ENCODE measurements around the gene TFAP2D.

DNA sequence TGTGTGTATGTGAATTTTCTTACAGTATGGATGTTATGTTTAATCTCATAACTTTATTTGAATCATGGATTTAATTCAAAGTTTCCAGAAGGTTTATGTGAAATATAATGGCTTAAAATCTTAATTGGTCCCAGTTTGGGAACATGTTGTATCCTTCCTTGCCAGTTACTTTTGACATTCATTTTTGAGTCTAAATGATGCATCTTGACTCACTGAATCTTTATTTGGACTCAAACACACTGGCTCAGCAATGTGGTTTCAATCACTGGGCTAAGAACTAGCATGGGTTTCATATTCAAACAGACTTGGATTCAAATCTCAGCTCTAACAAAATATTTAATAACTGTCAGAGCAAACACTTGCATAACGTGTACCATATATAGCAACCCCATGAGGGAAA lies 79.4 kb downstream of the TFAP2D start:
- no peak for TF ChIP-seq EZH2phosphoT487 (IDR thresholded peaks at IDR 0.05; ENCODE audit: borderline replicate concordance, low read depth, low read length)
- no peak for TF ChIP-seq CTCF (conservative IDR thresholded peaks at IDR 0.05; ENCODE audit: low read length)

Data from OCI-LY7 (cell line).